ENCODE results near the gene TRAIP.

The TRAIP gene

DNA sequence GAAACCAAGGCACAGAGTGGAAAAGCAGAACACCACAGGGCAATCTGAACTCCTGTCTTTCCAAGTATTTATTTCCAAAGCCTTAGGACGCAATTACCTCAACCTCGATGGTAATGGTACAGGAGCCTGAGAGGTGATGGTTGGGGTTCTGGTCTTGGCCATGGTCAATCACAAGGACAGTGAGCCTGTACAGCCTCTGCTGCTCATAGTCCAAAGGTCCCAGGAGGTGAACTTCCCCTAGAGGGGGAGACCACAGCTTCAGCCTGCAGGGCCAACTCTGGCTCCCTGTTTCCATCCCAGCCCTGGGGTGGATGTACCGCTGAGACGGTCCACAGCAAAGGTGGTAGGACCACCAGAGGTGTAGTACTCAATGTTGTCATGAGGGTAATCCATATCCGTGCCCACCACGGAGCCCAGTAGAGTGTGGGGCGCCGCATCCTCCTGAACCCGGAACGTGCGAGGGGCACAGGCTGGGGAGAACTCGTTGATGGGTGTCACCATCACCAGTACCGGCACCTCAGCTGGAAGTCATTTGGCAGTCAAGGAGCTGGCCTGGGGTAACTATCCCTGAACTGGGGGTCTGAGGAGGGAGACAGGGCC, 62.8 kb downstream of the TRAIP start:
- H3K4me1 ChIP-seq (ENCODE audit: insufficient read depth, low read length, severe bottlenecking) = peaks cover 7% of the 10 kb centered on the region
- no peak for TF ChIP-seq EZH2 (IDR thresholded peaks at IDR 0.05; ENCODE audit: borderline replicate concordance, low read length)
- TF ChIP-seq, protein P1, sequence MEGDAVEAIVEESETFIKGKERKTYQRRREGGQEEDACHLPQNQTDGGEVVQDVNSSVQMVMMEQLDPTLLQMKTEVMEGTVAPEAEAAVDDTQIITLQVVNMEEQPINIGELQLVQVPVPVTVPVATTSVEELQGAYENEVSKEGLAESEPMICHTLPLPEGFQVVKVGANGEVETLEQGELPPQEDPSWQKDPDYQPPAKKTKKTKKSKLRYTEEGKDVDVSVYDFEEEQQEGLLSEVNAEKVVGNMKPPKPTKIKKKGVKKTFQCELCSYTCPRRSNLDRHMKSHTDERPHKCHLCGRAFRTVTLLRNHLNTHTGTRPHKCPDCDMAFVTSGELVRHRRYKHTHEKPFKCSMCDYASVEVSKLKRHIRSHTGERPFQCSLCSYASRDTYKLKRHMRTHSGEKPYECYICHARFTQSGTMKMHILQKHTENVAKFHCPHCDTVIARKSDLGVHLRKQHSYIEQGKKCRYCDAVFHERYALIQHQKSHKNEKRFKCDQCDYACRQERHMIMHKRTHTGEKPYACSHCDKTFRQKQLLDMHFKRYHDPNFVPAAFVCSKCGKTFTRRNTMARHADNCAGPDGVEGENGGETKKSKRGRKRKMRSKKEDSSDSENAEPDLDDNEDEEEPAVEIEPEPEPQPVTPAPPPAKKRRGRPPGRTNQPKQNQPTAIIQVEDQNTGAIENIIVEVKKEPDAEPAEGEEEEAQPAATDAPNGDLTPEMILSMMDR (IDR thresholded peaks at IDR 0.05; ENCODE audit: low read length) = no peak
- no peaks in the 10 kb centered on the region; the same call in 1 of the 2 replicates for H3K27me3 ChIP-seq (ENCODE audit: insufficient read depth, low read length)
- no peak overlapping the region for H3K27ac ChIP-seq (ENCODE audit: low read depth, low read length, poor library complexity, severe bottlenecking)
- no peak overlapping the region for H3K4me3 ChIP-seq (ENCODE audit: low read depth, low read length, poor library complexity, severe bottlenecking)
- H3K79me2 ChIP-seq (ENCODE audit: insufficient read depth, low read length) = no peaks in the 10 kb centered on the region
- H3K9me2 ChIP-seq (ENCODE audit: low read depth, low read length) = no peaks in the 10 kb centered on the region
- no peak overlapping the region for H2AFZ ChIP-seq (ENCODE audit: low read length)
- H3K9ac ChIP-seq (ENCODE audit: low read length) = no peak overlapping the region
- H3K36me3 ChIP-seq (ENCODE audit: insufficient read depth, low read length) = no peaks in the 10 kb centered on the region
- H3K9me3 ChIP-seq (ENCODE audit: low read length) = no peaks in the 10 kb centered on the region
- H4K20me1 ChIP-seq (ENCODE audit: insufficient read depth, low read length) = no peaks in the 10 kb centered on the region
- no peaks in the 10 kb centered on the region for H3F3A ChIP-seq (ENCODE audit: insufficient read depth, low read length)
- no peak overlapping the region for H3K4me2 ChIP-seq (ENCODE audit: low read length)

DNA sequence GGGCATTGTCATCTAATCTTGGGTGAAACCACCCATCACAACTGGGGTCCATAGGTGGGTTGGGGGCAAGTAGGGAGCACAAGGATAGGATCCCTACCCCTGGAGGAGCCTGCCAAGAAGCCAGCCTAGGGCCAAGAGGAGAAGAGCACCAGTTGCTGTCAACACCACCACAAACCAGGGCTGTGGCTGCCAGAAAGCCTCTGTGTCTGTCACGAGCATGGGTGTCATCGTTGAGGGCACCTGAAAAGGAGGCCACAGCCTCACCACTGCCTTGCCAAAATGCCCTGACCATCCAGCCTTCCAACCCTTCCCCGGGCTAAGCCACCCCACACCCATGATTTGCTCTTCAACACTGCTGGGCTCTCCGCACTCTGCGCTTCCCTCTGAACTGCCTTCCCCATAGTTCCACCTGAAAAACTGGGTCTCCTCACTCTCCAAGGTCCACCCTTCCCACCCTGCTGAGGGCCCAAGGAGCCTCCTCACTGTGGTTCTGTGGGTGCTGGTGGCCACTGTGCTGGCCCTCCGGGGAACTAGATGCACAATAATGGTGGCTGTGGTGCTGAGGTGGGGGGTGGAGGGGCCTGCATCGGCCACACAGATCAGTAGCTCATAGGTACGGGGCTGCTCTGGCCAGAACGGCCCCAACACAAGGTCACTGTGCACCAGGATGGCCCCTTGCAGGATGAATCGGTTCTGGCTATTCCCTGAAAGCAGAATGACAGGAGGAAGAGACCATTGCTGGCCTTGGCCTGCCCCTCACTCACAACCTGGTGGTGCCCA, 63.8 kb downstream of the TRAIP start:
- Histone ChIP-seq H3K9me3 (ENCODE audit: low read length) (no peaks in the 10 kb centered on the region), H3K27me3 (ENCODE audit: insufficient read depth, low read length) (no peaks in the 10 kb centered on the region; the same call in 1 of the 2 replicates), H3K9ac (ENCODE audit: low read length) (no peak overlapping the region), H3K4me1 (ENCODE audit: insufficient read depth, low read length, severe bottlenecking) (peaks cover 7% of the 10 kb centered on the region), H3K4me2 (ENCODE audit: low read length) (no peak overlapping the region), H3K9me2 (ENCODE audit: low read depth, low read length) (no peaks in the 10 kb centered on the region), H2AFZ (ENCODE audit: low read length) (no peak overlapping the region), H3K27ac (ENCODE audit: low read depth, low read length, poor library complexity, severe bottlenecking) (no peak overlapping the region), H3K79me2 (ENCODE audit: insufficient read depth, low read length) (no peaks in the 10 kb centered on the region), H3F3A (ENCODE audit: insufficient read depth, low read length) (no peaks in the 10 kb centered on the region), H4K20me1 (ENCODE audit: insufficient read depth, low read length) (no peaks in the 10 kb centered on the region), H3K36me3 (ENCODE audit: insufficient read depth, low read length) (no peaks in the 10 kb centered on the region), H3K4me3 (ENCODE audit: low read depth, low read length, poor library complexity, severe bottlenecking) (no peak overlapping the region)
- no peak for TF ChIP-seq EZH2 (IDR thresholded peaks at IDR 0.05; ENCODE audit: borderline replicate concordance, low read length)
- TF ChIP-seq, protein P1 (IDR thresholded peaks at IDR 0.05; ENCODE audit: low read length) = no peak

GRCh38 chr3:49791571-49791970, 64.8 kb downstream of the TRAIP start:
- H3K4me1 ChIP-seq (ENCODE audit: insufficient read depth, low read length, severe bottlenecking) = peaks cover 14% of the 10 kb centered on the region
- no peaks in the 10 kb centered on the region; the same call in 1 of the 2 replicates for H3K27me3 ChIP-seq (ENCODE audit: insufficient read depth, low read length)
- no peaks in the 10 kb centered on the region for H4K20me1 ChIP-seq (ENCODE audit: insufficient read depth, low read length)
- no peak overlapping the region for H2AFZ ChIP-seq (ENCODE audit: low read length)
- H3K4me2 ChIP-seq (ENCODE audit: low read length) = no peak overlapping the region
- no peak overlapping the region for H3K4me3 ChIP-seq (ENCODE audit: low read depth, low read length, poor library complexity, severe bottlenecking)
- H3K79me2 ChIP-seq (ENCODE audit: insufficient read depth, low read length) = no peaks in the 10 kb centered on the region
- H3K9me3 ChIP-seq (ENCODE audit: low read length) = no peaks in the 10 kb centered on the region
- H3K27ac ChIP-seq (ENCODE audit: low read depth, low read length, poor library complexity, severe bottlenecking) = no peak overlapping the region
- TF ChIP-seq, protein P1 (IDR thresholded peaks at IDR 0.05; ENCODE audit: low read length) = no peak
- TF ChIP-seq EZH2 (IDR thresholded peaks at IDR 0.05; ENCODE audit: borderline replicate concordance, low read length) = no peak
- H3K9ac ChIP-seq (ENCODE audit: low read length) = no peak overlapping the region
- H3K36me3 ChIP-seq (ENCODE audit: insufficient read depth, low read length) = no peaks in the 10 kb centered on the region
- H3K9me2 ChIP-seq (ENCODE audit: low read depth, low read length) = no peaks in the 10 kb centered on the region
- no peaks in the 10 kb centered on the region for H3F3A ChIP-seq (ENCODE audit: insufficient read depth, low read length)

All from OCI-LY1 (cell line).